GM18517 (cell line): ENCODE measurements around the gene VPS4B.
A peak's percentile ranks its signal among the peaks of the same experiment; 100 is the strongest.
"Not testable (repeated sequence)": the region's sequence is repeated elsewhere in the genome, so short reads cannot be mapped to it uniquely, and the experiment has no call there.

Experiments
- ATAC-seq: cut with Tn5 transposase; IDR thresholded peaks from one replicate; pipeline ENCODE4 v1.9.1; 2021; ENCODE audit warnings: mild to moderate bottlenecking, moderate library complexity; ENCODE audit not compliant: unreplicated experiment

Gene VPS4B

DNA sequence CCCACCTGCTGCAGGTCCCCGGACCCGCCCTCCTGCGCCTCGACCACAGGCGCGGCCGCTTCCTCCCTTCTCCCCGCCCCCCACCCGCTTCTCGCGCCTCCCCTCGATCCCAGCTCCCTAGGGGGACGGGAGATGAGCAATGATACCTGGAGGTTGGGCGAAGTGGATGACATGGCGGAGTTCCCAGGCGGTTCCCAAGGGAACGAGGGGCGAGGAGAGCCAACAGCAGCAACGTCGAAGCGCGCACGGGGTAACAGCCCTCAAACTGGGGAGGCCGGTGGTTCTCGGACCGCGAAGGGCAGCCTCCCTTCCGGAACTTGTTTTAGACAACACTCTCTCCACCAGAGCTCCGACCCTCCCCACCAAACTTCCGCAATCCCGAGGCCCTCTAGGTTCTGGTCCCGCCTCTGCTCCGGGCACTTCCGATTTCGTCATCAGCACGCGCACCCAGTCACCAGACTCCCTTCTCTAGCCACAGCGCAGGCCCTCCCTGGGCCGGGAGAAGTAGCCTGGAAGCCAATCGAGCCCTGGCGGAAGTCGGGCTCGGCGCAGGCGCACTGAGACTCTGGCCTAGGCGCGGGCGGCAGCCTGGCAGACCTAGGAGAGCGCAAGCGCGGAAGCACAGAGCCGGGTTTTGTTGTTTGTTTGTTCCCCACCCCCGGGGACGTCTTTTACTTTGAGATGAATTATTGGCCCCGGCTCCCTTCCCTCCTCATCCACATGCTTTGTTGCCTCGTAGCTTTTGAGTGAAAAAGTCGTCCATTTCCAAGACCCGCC, at the start of gene VPS4B:
Gene VPS4B, minus strand, starts transcription at position 390 of the 777 bp plus-strand sequence. Its CDS starts 217 bp downstream, at position 173.
- peak; percentile 98 for ATAC-seq

DNA sequence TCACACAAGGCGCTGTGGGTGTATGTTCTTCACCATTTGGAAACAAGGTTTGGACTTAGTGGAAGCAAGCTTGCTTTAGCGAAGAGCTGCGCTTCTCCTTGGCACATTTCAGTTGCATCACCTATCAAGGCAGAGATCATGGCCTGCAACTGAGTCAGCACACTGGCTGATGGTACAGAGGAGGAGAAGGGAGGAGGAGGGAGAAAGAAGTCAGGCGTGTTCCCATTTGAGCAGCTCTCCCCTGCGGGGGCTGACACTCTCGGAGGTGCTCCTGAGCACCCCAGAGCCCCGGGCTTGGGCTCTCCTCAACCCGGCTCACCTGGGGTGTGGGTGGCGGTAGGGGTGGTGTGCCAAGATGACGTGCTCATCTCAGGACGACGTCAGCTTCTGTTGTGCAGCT, 48.5 kb upstream of the VPS4B start:
- no peak for ATAC-seq

- no peak for ATAC-seq
Measured at GRCh38 chr18:63468575-63468974, 46.3 kb upstream of the VPS4B start.

DNA sequence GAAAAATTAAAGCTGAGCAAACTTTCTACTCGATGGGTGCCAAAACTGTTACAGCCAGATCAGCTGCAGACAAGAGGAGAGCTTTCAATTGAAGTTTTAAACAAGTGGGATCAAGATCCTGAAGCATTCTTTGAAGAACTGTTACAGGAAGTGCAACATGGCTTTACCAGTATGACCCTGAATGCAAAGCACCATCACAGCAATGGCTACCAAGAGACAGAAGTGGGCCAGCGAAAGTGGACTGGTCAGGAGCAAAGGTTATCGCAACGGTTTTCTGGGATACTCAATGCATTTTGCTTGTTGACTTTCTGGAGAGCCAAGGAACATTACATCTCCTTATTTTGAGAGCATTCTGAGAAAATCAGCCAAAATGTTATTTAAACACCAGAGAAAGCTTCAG, 45.4 kb upstream of the VPS4B start:
- no peak for ATAC-seq

DNA sequence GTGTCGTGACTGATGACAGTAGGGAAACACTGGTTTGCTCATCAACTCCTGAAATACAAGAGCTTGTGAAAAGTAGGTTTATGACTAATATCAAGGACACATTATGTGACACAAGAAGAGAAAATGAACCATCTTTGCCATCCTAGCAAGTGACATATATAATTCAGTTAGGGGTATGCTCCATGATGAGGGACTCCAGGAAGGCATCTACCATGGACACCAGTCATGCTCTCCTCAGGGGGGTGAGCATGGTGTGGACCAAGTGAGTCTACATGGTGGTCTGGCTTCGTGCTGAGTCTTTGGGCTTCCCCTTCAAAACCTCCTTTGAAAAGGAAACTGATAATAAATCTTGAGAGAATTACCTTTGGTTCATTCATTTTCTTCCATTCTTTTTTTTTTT, 42.8 kb upstream of the VPS4B start:
- no peak for ATAC-seq

DNA sequence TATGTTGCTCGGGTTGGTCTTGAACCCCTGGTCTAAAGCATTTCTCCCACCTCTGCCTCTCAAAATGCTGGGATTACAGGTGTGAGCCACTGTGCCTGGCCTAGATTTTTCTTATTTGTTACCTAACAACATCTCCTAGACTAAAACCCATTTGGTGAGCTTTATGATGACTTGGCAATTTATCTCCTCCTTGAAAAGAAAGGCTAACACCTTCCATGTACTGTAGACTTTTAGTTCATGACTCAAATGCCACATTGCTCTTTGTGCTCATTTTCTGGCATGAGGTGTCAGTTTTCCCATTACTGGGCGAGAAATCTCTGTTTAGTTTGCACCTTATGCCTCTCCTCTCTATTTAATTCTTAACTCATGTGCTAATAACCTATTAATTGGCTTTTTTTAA, 42.2 kb upstream of the VPS4B start:
- ATAC-seq, result no peak

GRCh38 chr18:63460414-63460813, 38.1 kb upstream of the VPS4B start:
- ATAC-seq, result no peak

DNA sequence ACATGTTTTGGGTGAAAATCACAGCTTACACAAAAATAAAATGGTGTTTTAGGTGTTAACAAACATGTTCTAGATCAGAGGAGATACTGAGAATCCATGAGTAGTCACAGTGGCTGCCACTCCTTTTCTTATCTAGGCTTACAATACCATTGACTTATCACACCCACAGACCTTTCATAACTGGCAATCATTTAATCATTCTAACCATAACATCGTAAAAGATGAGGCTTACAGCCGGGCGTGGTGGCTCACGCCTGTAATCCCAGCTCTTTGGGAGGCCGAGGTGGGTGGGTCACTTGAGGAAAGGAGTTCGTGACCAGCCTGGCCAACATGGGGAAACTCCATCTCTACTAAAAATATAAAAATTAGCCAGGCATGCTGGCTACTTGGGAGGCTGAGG, 35.7 kb upstream of the VPS4B start:
- ATAC-seq, result no peak

GRCh38 chr18:63454497-63454896, 32.2 kb upstream of the VPS4B start:
- ATAC-seq, result no peak

- ATAC-seq, result not testable (repeated sequence)
Measured at GRCh38 chr18:63452751-63453150, 30.5 kb upstream of the VPS4B start.

DNA sequence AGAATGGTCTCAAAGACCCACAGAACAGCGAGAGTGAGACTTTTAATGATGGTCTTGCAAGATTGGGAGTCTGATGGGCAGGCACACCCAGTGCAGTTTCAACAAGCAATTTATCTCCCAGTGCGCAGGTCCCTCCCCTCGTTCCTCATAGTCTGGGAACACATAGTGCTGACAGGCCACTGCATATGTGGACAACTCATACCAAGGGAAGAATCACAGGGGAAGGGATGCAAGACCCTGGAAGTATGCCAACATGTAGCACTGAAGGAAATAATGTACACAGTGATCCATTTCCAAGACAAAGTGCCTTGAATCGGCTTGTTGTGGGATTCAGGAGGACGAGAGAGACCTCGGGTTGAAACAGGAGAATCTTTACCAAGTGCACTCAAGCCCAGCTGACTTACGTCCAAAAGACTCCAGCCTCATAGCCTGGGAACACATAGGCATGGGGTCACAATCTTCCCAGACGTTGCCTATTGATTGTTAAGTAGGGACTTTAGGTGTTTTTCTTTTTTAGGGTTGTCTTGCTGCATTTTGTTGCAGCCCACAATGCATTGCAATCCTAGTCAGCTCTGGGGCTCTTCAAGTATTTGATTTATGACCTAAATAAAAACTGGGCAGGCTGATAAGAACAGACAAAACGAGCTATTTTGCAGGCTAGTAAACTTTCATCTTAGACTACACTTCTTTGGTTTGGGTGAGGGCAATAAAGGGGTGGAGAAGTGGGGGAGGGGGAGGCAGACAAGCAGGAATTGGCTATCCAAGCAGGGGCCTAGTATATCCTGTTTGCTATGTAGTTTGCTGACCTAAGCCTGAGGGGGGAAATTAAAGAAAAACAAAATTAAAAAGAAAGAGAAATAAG, 29.8 kb upstream of the VPS4B start:
- ATAC-seq, result no peak

GRCh38 chr18:63449426-63449825, 27.1 kb upstream of the VPS4B start:
- no peak for ATAC-seq

DNA sequence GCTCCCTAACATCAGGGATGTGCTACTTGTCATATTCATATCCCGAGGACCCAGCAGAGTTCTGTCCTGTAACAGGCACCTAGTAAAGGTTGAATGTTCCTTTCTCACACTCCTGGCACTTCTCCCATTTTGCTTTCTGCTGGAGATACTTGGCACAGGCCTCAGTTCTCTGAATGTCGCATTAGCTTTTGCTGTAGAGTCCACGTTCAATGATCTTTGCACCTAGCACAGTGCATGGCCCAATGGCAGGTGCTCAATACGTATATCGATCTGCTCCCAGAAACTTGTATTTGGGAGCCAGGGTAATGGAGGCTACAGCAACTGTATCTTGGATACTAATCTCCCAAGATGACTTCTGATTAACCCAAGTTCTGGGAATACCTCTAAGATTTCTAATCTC, 24.8 kb upstream of the VPS4B start:
- no peak for ATAC-seq

DNA sequence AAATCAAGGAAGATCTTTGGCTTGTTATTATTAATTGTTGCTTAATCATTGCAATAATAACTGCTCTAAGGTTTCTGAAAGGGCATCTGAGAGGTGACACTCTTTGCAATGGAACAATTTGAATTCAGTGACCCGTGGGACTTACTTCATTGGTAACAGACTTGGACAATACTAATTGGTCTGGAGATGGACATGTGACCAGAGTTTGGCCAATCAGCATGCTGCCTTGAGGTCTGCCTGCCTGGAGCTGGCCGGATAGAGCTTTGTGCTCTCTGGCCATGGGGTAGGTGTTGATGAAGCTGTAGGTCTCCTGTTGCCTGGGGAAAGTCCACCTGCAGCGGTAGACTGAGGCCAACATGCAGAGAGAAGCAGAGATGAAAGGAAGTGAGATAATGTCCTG, 24.0 kb upstream of the VPS4B start:
- no peak for ATAC-seq

GRCh38 chr18:63445037-63445436, 22.8 kb upstream of the VPS4B start:
- ATAC-seq, result no peak

- no peak for ATAC-seq
Measured at GRCh38 chr18:63444580-63444979, 22.3 kb upstream of the VPS4B start.

- ATAC-seq, result no peak
Measured at GRCh38 chr18:63443829-63444228, 21.6 kb upstream of the VPS4B start.

GRCh38 chr18:63440881-63441280, 18.6 kb upstream of the VPS4B start:
- no peak for ATAC-seq

GRCh38 chr18:63440219-63440618, 17.9 kb upstream of the VPS4B start:
- ATAC-seq, result no peak

DNA sequence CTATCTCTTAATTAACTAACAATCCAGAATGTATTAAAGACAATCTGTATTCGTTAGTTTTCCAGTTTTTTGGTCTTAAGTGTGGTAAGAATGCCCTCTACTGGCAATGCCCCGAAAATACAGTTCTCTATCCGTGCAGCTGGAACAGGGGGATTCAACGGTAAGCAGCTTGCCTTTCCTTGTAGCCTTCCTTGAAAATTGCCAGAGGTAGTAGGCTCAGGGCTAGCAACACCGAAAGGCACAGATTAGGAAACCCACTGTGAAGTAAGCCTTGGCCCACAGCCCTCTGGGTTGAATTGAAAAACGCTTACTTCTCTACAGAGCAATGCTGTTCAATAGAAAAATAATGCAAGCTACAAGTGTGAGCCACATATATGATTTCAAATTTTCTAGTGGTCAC, 17.1 kb upstream of the VPS4B start:
- ATAC-seq, result peak; percentile 67

GRCh38 chr18:63438181-63438580, 15.9 kb upstream of the VPS4B start:
- ATAC-seq, result no peak

GRCh38 chr18:63433334-63433866, 11.1 kb upstream of the VPS4B start:
- no peak for ATAC-seq
